Measurements from ENCODE around the gene ANTXR2. TPM values are rescaled to one million over a fixed set of nuclear protein-coding genes. Genes with fewer than 3 reads are reported as not detected.
A peak's percentile ranks its signal among the peaks of the same experiment; 100 is the strongest.

Gene ANTXR2
- total and polyA plus RNA-seq, 2 donors from 2014 or later, result 10.6 to 33.1 TPM

GRCh38 chr4:79964020-79964399, 109.0 kb downstream of the ANTXR2 start:
- no peak overlapping the region for H3K9ac ChIP-seq (ENCODE audit: low read length in 3 of 3)
- H3K27ac ChIP-seq (ENCODE audit: low read depth in 2 of 2, low read length in 2 of 2), result no peak overlapping the region
- intact Hi-C loops (cut with DNase I), result no loop called here
- no peaks in the 10 kb centered on the region for H3K36me3 ChIP-seq (ENCODE audit: control insufficient read depth in 2 of 3, insufficient read depth in 3 of 3, low read length in 3 of 3)
- no peaks in the 10 kb centered on the region for H3K9me3 ChIP-seq (ENCODE audit: control insufficient read depth in 2 of 3, insufficient read depth in 1 of 3, low read length in 3 of 3)
- H3K27me3 ChIP-seq (ENCODE audit: control insufficient read depth, insufficient read depth, low read length), result no peaks in the 10 kb centered on the region
- FAIRE-seq (no peak), DNase-seq (no peak)
- peak overlapping the region in 1 of 3 donors; percentile 18 for H3K4me3 ChIP-seq (ENCODE audit: low read length in 3 of 3)
- no peaks in the 10 kb centered on the region for H3K4me1 ChIP-seq (ENCODE audit: control insufficient read depth in 2 of 3, insufficient read depth in 2 of 3, low read depth in 1 of 3, low read length in 3 of 3)
- TF ChIP-seq CTCF (IDR thresholded peaks at IDR 0.05; ENCODE audit: borderline replicate concordance, extremely low read depth, insufficient read depth), result no peak

GRCh38 chr4:79959652-79960051, 113.4 kb downstream of the ANTXR2 start:
- Histone ChIP-seq H3K27ac (ENCODE audit: low read depth in 2 of 2, low read length in 2 of 2) (no peak overlapping the region), H3K36me3 (ENCODE audit: control insufficient read depth in 2 of 3, insufficient read depth in 3 of 3, low read length in 3 of 3) (no peaks in the 10 kb centered on the region), H3K4me3 (ENCODE audit: low read length in 3 of 3) (no peak overlapping the region), H3K4me1 (ENCODE audit: control insufficient read depth in 2 of 3, insufficient read depth in 2 of 3, low read depth in 1 of 3, low read length in 3 of 3) (no peaks in the 10 kb centered on the region), H3K27me3 (ENCODE audit: control insufficient read depth, insufficient read depth, low read length) (no peaks in the 10 kb centered on the region), H3K9ac (ENCODE audit: low read length in 3 of 3) (no peak overlapping the region), H3K9me3 (ENCODE audit: control insufficient read depth in 2 of 3, insufficient read depth in 1 of 3, low read length in 3 of 3) (no peaks in the 10 kb centered on the region)
- intact Hi-C loops (cut with DNase I), result no loop called here
- DNase-seq (no peak), FAIRE-seq (no peak)
- no peak for TF ChIP-seq CTCF (IDR thresholded peaks at IDR 0.05; ENCODE audit: borderline replicate concordance, extremely low read depth, insufficient read depth)

- Histone ChIP-seq H3K27me3 (ENCODE audit: control insufficient read depth, insufficient read depth, low read length) (no peaks in the 10 kb centered on the region), H3K9ac (ENCODE audit: low read length in 3 of 3) (no peak overlapping the region), H3K9me3 (ENCODE audit: control insufficient read depth in 2 of 3, insufficient read depth in 1 of 3, low read length in 3 of 3) (no peaks in the 10 kb centered on the region), H3K27ac (ENCODE audit: low read depth in 2 of 2, low read length in 2 of 2) (no peak overlapping the region), H3K36me3 (ENCODE audit: control insufficient read depth in 2 of 3, insufficient read depth in 3 of 3, low read length in 3 of 3) (no peaks in the 10 kb centered on the region), H3K4me3 (ENCODE audit: low read length in 3 of 3) (no peak overlapping the region), H3K4me1 (ENCODE audit: control insufficient read depth in 2 of 3, insufficient read depth in 2 of 3, low read depth in 1 of 3, low read length in 3 of 3) (no peaks in the 10 kb centered on the region)
- no peak for TF ChIP-seq CTCF (IDR thresholded peaks at IDR 0.05; ENCODE audit: borderline replicate concordance, extremely low read depth, insufficient read depth)
- FAIRE-seq, result no peak
- intact Hi-C loops (cut with DNase I), result no loop called here
- DNase-seq, result no peak
Measured at GRCh38 chr4:79958466-79959264, 114.4 kb downstream of the ANTXR2 start.
